ENCODE measurements around the gene C17orf113. TPM values are rescaled to one million over a fixed set of nuclear protein-coding genes. Genes with fewer than 3 reads are reported as not detected.
A peak's percentile ranks its signal among the peaks of the same experiment; 100 is the strongest.

The C17orf113 gene
- total and polyA plus RNA-seq, 2 of the 13 experiments (the other 11 are each of a cell fraction or from before 2014, with no cell fraction given): 0.87 to 1.1 TPM

DNA sequence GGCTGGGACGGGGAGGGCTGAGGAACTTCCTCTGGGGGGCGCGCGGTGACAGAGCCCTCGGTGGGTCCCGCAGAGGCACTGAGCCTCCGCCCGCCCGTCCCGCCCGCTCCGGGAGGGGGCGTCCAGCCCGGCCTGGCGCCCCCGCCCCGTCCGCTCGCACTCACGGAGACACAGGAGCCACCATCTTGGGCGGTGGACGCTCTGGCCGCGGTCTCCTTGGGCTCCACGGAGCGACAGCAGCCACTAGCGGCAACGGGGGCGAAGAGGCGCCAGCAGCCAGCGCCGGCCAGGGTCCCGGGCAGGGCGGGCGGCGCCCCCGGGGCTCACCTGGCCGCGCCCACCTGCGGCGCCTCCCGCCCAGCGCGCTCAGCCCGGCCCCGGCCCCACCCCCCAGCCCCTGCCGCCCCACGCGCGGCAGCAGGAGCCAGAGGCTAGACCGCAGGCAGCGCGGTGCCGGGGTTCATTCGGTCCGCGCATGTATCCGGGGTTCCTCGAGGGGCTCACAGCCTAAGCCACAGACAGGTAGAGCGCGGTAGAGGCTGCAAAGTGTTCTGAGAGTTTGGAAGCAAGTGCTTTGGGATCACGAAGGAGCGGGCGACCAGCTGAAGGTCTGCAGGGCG lies at the start of gene C17orf113 (continued):
- TF ChIP-seq, protein P1, sequence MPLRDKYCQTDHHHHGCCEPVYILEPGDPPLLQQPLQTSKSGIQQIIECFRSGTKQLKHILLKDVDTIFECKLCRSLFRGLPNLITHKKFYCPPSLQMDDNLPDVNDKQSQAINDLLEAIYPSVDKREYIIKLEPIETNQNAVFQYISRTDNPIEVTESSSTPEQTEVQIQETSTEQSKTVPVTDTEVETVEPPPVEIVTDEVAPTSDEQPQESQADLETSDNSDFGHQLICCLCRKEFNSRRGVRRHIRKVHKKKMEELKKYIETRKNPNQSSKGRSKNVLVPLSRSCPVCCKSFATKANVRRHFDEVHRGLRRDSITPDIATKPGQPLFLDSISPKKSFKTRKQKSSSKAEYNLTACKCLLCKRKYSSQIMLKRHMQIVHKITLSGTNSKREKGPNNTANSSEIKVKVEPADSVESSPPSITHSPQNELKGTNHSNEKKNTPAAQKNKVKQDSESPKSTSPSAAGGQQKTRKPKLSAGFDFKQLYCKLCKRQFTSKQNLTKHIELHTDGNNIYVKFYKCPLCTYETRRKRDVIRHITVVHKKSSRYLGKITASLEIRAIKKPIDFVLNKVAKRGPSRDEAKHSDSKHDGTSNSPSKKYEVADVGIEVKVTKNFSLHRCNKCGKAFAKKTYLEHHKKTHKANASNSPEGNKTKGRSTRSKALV (CRISPR knock-in tag; IDR thresholded peaks at IDR 0.05): peak; percentile 61; the same call in 1 of the 2 replicates
- TF ChIP-seq DMTF1 (CRISPR knock-in tag; IDR thresholded peaks at IDR 0.05) (no peak), KDM2A (CRISPR knock-in tag; IDR thresholded peaks at IDR 0.05; ENCODE audit: borderline replicate concordance, low read depth) (peak; percentile 67), SPEN (CRISPR knock-in tag; IDR thresholded peaks at IDR 0.05; ENCODE audit: low read depth) (peak; percentile 86), PHB2 (IDR thresholded peaks at IDR 0.05; ENCODE audit: partially characterized antibody) (no peak), MAFF (IDR thresholded peaks at IDR 0.05; ENCODE audit: low read depth, low read length) (no peak), ZSCAN21 (CRISPR knock-in tag; IDR thresholded peaks at IDR 0.05; ENCODE audit: borderline replicate concordance) (peak; percentile 52; the same call in 1 of the 2 replicates), XBP1 (CRISPR knock-in tag; IDR thresholded peaks at IDR 0.05) (no peak), SAFB2 (CRISPR knock-in tag; IDR thresholded peaks at IDR 0.05; ENCODE audit: borderline replicate concordance, low read depth) (peak; percentile 74; the same call in 1 of the 2 replicates), UBTF (CRISPR knock-in tag; IDR thresholded peaks at IDR 0.05) (peak; percentile 78), ZNF768 (CRISPR knock-in tag; IDR thresholded peaks at IDR 0.05) (peak; percentile 63; the same call in 1 of the 2 replicates), CERS6 (CRISPR knock-in tag; IDR thresholded peaks at IDR 0.05) (no peak)
- TF ChIP-seq, protein P2, sequence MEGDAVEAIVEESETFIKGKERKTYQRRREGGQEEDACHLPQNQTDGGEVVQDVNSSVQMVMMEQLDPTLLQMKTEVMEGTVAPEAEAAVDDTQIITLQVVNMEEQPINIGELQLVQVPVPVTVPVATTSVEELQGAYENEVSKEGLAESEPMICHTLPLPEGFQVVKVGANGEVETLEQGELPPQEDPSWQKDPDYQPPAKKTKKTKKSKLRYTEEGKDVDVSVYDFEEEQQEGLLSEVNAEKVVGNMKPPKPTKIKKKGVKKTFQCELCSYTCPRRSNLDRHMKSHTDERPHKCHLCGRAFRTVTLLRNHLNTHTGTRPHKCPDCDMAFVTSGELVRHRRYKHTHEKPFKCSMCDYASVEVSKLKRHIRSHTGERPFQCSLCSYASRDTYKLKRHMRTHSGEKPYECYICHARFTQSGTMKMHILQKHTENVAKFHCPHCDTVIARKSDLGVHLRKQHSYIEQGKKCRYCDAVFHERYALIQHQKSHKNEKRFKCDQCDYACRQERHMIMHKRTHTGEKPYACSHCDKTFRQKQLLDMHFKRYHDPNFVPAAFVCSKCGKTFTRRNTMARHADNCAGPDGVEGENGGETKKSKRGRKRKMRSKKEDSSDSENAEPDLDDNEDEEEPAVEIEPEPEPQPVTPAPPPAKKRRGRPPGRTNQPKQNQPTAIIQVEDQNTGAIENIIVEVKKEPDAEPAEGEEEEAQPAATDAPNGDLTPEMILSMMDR (CRISPR knock-in tag; IDR thresholded peaks at IDR 0.05): peak; percentile 77
- TF ChIP-seq, protein P3, sequence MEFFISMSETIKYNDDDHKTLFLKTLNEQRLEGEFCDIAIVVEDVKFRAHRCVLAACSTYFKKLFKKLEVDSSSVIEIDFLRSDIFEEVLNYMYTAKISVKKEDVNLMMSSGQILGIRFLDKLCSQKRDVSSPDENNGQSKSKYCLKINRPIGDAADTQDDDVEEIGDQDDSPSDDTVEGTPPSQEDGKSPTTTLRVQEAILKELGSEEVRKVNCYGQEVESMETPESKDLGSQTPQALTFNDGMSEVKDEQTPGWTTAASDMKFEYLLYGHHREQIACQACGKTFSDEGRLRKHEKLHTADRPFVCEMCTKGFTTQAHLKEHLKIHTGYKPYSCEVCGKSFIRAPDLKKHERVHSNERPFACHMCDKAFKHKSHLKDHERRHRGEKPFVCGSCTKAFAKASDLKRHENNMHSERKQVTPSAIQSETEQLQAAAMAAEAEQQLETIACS (CRISPR knock-in tag; IDR thresholded peaks at IDR 0.05): no peak
- TF ChIP-seq, protein P4, sequence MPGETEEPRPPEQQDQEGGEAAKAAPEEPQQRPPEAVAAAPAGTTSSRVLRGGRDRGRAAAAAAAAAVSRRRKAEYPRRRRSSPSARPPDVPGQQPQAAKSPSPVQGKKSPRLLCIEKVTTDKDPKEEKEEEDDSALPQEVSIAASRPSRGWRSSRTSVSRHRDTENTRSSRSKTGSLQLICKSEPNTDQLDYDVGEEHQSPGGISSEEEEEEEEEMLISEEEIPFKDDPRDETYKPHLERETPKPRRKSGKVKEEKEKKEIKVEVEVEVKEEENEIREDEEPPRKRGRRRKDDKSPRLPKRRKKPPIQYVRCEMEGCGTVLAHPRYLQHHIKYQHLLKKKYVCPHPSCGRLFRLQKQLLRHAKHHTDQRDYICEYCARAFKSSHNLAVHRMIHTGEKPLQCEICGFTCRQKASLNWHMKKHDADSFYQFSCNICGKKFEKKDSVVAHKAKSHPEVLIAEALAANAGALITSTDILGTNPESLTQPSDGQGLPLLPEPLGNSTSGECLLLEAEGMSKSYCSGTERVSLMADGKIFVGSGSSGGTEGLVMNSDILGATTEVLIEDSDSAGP (CRISPR knock-in tag; IDR thresholded peaks at IDR 0.05; ENCODE audit: borderline replicate concordance): peak; percentile 48; the same call in 1 of the 2 replicates

Measured in HepG2 (cell line).